CD14-positive monocyte (primary cell): ENCODE data around the gene EXD3. TPM values are rescaled to one million over a fixed set of nuclear protein-coding genes. Genes with fewer than 3 reads are reported as not detected.

ENCODE experiments used
- DNase-seq, 3 donors: peaks; one replicate each; pipeline ENCODE4 v3.0.0-alpha.2; 2011 to 2022
- H2AFZ ChIP-seq: 2 replicates; pipeline ENCODE4 v1.6.0; 2012; ENCODE audit warnings: mild to moderate bottlenecking, low read depth, low read length, inconsistent platforms; ENCODE audit not compliant: insufficient read depth, poor library complexity, severe bottlenecking
- H3K27ac ChIP-seq, 2 donors: 1 replicate in 1 of 2; 2 replicates in 1 of 2; pipeline ENCODE4 v1.5.1; 2012 to 2013; ENCODE audit warnings: low read length in 2 of 2, control low read depth in 1 of 2, inconsistent platforms in 1 of 2, low read depth in 1 of 2, mild to moderate bottlenecking in 1 of 2
- H3K27me3 ChIP-seq, 2 donors: one replicate each; pipeline versions ENCODE4 v1.6.0 to v1.6.1; 2011 to 2013; ENCODE audit warnings: low read length in 2 of 2; ENCODE audit not compliant: control insufficient read depth in 2 of 2, insufficient read depth in 2 of 2
- H3K36me3 ChIP-seq, 2 donors: replicated peaks in 1 of 2; 1 replicate in 1 of 2; 2 replicates in 1 of 2; pipeline versions ENCODE4 v1.5.1 to v1.6.1; 2012 to 2013; ENCODE audit warnings: low read length in 2 of 2, control low read depth in 1 of 2, inconsistent platforms in 1 of 2, mild to moderate bottlenecking in 1 of 2; ENCODE audit not compliant: insufficient read depth in 2 of 2, control insufficient read depth in 1 of 2
- H3K4me1 ChIP-seq, 2 donors: 1 replicate in 1 of 2; 2 replicates in 1 of 2; pipeline versions ENCODE4 v1.5.1 to v1.6.1; 2012 to 2013; ENCODE audit warnings: low read length in 2 of 2, control low read depth in 1 of 2, inconsistent platforms in 1 of 2, mild to moderate bottlenecking in 1 of 2, moderate library complexity in 1 of 2; ENCODE audit not compliant: insufficient read depth in 2 of 2, control insufficient read depth in 1 of 2
- H3K4me2 ChIP-seq: replicated peaks from 2 replicates; pipeline ENCODE3; 2012; ENCODE audit warnings: low read length, moderate library complexity, mild to moderate bottlenecking; ENCODE audit not compliant: poor library complexity, severe bottlenecking; ENCODE audit errors: extremely low read depth
- H3K4me3 ChIP-seq, 3 experiments: fragments of 200-600 bp in 1 of 3; sonication (generic) in 1 of 3; replicated peaks in 1 of 3; 1 replicate in 2 of 3; 2 replicates in 1 of 3; pipeline ENCODE4 v1.5.1; 2011 to 2013; ENCODE audit warnings: low read length in 3 of 3, mild to moderate bottlenecking in 3 of 3, control low read depth in 2 of 3, low read depth in 2 of 3, inconsistent platforms in 1 of 3, moderate library complexity in 1 of 3
- H3K79me2 ChIP-seq: 2 replicates; pipeline ENCODE4 v1.6.0; 2012; ENCODE audit warnings: mild to moderate bottlenecking, control low read depth, inconsistent platforms, low read length, moderate library complexity; ENCODE audit not compliant: insufficient read depth
- H3K9ac ChIP-seq: 2 replicates; pipeline ENCODE4 v1.6.0; 2017; ENCODE audit warnings: low read length, mild to moderate bottlenecking; ENCODE audit not compliant: insufficient read depth, poor library complexity, severe bottlenecking
- H3K9me3 ChIP-seq, 2 donors: replicated peaks in 1 of 2; 1 replicate in 1 of 2; 2 replicates in 1 of 2; pipeline versions ENCODE4 v1.5.1 to v1.6.1; 2012 to 2013; ENCODE audit warnings: low read length in 2 of 2, control low read depth in 1 of 2; ENCODE audit not compliant: control insufficient read depth in 1 of 2, insufficient read depth in 1 of 2
- H4K20me1 ChIP-seq: 2 replicates; pipeline ENCODE4 v1.6.0; 2012; ENCODE audit warnings: mild to moderate bottlenecking, low read length, control low read depth, moderate library complexity; ENCODE audit not compliant: insufficient read depth
- H3K27ac Mint-ChIP-seq, 7 donors: one replicate each; pipeline ENCODE4 v1.8.0; 2020; ENCODE audit warnings: mild to moderate bottlenecking in 7 of 7, mixed read lengths in 7 of 7, moderate library complexity in 6 of 7, inconsistent platforms in 2 of 7
- H3K27me3 Mint-ChIP-seq, 3 donors: one replicate each; pipeline ENCODE4 v1.8.0; 2021 to 2022; ENCODE audit warnings: low read depth in 3 of 3, mild to moderate bottlenecking in 3 of 3, mixed read lengths in 3 of 3, moderate library complexity in 3 of 3, inconsistent platforms in 1 of 3
- H3K36me3 Mint-ChIP-seq, 2 donors: one replicate each; pipeline ENCODE4 v1.8.0; 2020; ENCODE audit warnings: mixed read lengths in 2 of 2, inconsistent platforms in 1 of 2, mild to moderate bottlenecking in 1 of 2
- H3K4me1 Mint-ChIP-seq: one replicate; pipeline ENCODE4 v1.8.0; 2020; ENCODE audit warnings: mild to moderate bottlenecking, mixed read lengths
- H3K4me3 Mint-ChIP-seq, 2 donors: one replicate each; pipeline ENCODE4 v1.8.0; 2020; ENCODE audit warnings: mild to moderate bottlenecking in 2 of 2, mixed read lengths in 2 of 2, moderate library complexity in 1 of 2
- H3K9me3 Mint-ChIP-seq, 7 donors: one replicate each; pipeline ENCODE4 v1.8.0; 2020 to 2022; ENCODE audit warnings: mixed read lengths in 7 of 7, mild to moderate bottlenecking in 6 of 7, moderate library complexity in 6 of 7, inconsistent platforms in 2 of 7
- WGBS: methylation state at CpG from one replicate; pipeline ENCODE4 v1.1.5; 2013; ENCODE audit warnings: missing lambda C conversion rate; ENCODE audit not compliant: insufficient coverage; 5-methylcytosine and 5-hydroxymethylcytosine counted together
- intact Hi-C, 2 donors: fragments of 100-400 bp; cut with micrococcal nuclease; formaldehyde crosslinking; loops; one replicate each; pipeline versions ENCODE4 v1.15.0 to v1.15.1; 2023
- polyA plus RNA-seq, 3 donors: library from polyadenylated mRNA; depleted of rRNA in 1 of 3; unstranded in 2 of 3; stranded (reverse) in 1 of 3; fragments of 300-500 nt in 2 of 3; fragments of >200 nt in 1 of 3; fragmentation: Illumina TruSeq in 2 of 3; gene quantifications; 1 replicate in 2 of 3; 2 replicates in 1 of 3; pipeline ENCODE4 v1.2.3, GENCODE V29; 2012 to 2021
- TF ChIP-seq, protein P1 (sequence below): fragments of 200-600 bp; IDR thresholded peaks from one replicate; pipeline ENCODE4 v1.8.0; 2022; ENCODE audit warnings: antibody characterized with exemption, mild to moderate bottlenecking

The EXD3 gene
- polyA plus RNA-seq, 3 donors: 2.0 to 10.8 (median 3.0) TPM

DNA sequence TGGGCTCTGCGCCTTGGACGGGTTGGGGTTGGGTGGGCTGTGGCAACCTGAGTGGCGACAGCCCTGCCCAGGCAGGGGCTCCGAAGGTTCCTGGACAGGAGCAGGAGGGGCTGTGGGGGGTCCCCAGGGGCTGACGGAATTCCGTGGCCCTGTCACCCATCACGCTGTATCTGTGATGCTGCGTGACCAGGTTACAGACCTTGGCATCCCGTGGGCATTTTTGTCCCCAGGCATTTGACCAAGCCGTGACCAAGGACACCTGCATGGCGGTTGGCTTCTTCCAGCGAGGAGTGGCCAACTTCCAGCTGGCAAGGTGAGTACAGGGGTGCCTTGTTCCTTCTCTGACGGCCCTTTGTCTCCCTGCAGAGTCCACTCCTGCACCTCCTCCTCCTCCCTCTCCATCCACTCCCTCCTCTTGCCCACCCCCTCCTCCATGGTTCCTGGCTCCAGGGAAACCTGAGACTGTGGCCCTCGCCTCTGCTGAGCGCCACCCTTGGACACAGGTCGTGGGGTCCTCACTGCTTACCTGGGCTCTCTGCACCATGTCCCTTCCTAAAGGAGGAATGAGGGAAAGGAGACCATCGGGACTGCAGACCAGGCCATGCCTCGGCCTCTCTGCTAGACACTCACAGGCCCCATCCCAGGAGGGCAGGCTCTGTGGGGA lies 3.2 kb upstream of the EXD3 start:
- H3K79me2 ChIP-seq: peaks cover 15% of the 10 kb centered on the region
- peaks cover 21% of the 10 kb centered on the region for H3K4me1 Mint-ChIP-seq
- no peak overlapping the region for H3K27ac Mint-ChIP-seq
- H3K9me3 ChIP-seq: no peaks in the 10 kb centered on the region
- H3K27ac ChIP-seq: no peak overlapping the region
- H3K36me3 ChIP-seq: no peaks in the 10 kb centered on the region
- H3K4me3 Mint-ChIP-seq: no peak overlapping the region
- DNase-seq: no peak
- no peaks in the 10 kb centered on the region for H3K27me3 ChIP-seq
- TF ChIP-seq, protein P1, sequence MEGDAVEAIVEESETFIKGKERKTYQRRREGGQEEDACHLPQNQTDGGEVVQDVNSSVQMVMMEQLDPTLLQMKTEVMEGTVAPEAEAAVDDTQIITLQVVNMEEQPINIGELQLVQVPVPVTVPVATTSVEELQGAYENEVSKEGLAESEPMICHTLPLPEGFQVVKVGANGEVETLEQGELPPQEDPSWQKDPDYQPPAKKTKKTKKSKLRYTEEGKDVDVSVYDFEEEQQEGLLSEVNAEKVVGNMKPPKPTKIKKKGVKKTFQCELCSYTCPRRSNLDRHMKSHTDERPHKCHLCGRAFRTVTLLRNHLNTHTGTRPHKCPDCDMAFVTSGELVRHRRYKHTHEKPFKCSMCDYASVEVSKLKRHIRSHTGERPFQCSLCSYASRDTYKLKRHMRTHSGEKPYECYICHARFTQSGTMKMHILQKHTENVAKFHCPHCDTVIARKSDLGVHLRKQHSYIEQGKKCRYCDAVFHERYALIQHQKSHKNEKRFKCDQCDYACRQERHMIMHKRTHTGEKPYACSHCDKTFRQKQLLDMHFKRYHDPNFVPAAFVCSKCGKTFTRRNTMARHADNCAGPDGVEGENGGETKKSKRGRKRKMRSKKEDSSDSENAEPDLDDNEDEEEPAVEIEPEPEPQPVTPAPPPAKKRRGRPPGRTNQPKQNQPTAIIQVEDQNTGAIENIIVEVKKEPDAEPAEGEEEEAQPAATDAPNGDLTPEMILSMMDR: no peak
- no peaks in the 10 kb centered on the region for H3K9me3 Mint-ChIP-seq
- no peak overlapping the region for H3K4me2 ChIP-seq
- no peaks in the 10 kb centered on the region for H4K20me1 ChIP-seq
- H2AFZ ChIP-seq: no peak overlapping the region
- intact Hi-C loops: loop anchor here in 1 of 2 donors (10.0 kb wide), 1 partner anchor 99 kb away; no protein-coding TSS in a partner anchor
- H3K9ac ChIP-seq: no peak overlapping the region
- H3K27me3 Mint-ChIP-seq: peaks cover 0 to 6% (median 0%) of the 10 kb centered on the region in 3 donors
- no peak overlapping the region for H3K4me3 ChIP-seq
- peaks cover 19 to 29% of the 10 kb centered on the region in 2 donors for H3K4me1 ChIP-seq
- 98% methylated on average over 11 of the region's 18 CpGs for WGBS
- no peaks in the 10 kb centered on the region for H3K36me3 Mint-ChIP-seq

DNA sequence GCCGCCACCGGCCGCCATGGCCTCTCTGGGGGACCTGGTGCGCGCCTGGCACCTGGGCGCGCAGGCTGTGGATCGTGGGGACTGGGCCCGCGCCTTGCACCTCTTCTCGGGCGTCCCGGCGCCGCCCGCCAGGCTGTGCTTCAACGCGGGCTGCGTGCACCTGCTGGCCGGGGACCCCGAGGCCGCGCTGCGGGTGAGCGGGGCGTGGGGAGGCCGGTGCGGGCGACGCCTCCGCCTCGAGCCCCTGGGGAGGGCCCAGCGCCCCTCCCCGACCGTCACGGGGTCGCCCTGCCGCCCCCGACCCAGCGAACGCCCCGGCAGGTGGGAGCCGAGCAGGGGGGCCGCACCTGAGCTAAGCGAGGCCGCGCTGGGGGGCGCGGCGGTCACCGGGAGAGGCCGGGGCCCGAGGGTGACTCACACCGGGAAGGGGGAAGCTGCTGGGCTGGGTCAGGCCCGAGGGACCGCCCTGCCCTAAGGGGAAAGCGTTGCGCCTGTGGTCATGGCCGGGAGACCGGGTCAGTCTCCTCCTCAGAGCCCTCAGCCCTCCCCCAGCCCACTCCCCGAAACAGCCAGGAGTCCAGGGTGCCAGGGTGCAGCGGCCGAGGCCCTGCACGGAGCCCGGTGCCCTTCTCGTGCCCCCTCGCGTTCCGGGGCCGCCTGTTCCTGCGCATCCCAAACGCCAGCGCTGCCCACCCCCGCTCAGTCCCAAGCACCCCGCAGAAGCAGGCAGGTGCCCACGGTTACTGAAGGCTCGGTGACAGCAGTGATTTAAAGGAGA lies 741 bp upstream of the EXD3 start:
- DNase-seq: peak; percentile 71 to 82 (median 74)
- Histone ChIP-seq H3K79me2 (peaks cover 17% of the 10 kb centered on the region), H3K9me3 (no peaks in the 10 kb centered on the region), H3K4me1 (peaks cover 19 to 29% of the 10 kb centered on the region in 2 donors), H3K4me2 (peak overlapping the region; percentile 87), H3K27me3 (no peaks in the 10 kb centered on the region), H3K36me3 (no peaks in the 10 kb centered on the region), H2AFZ (peak overlapping the region; percentile 81), H3K9ac (peak overlapping the region; percentile 88), H4K20me1 (no peaks in the 10 kb centered on the region), H3K27ac (peak overlapping the region in 1 of 2 donors; percentile 72), H3K4me3 (peak overlapping the region; percentile 41 to 82 (median 55))
- Mint-ChIP-seq H3K27me3 (peaks cover 0 to 5% (median 0%) of the 10 kb centered on the region in 3 donors), H3K4me3 (peak overlapping the region; percentile 64 to 72), H3K4me1 (peaks cover 21% of the 10 kb centered on the region), H3K36me3 (no peaks in the 10 kb centered on the region), H3K9me3 (no peaks in the 10 kb centered on the region), H3K27ac (peak overlapping the region in 2 of 7 donors; percentile 41 to 62)
- intact Hi-C loops: loop anchor here (1.0 to 10.0 kb wide), 4 partner anchors 21 to 101 kb away; partner anchors contain the start of gene NSMF (in 1 of the 2)
- 6% methylated on average over 72 of the region's 77 CpGs for WGBS
- TF ChIP-seq, protein P1: peak; percentile 66
